HG03280 (cell line): ENCODE measurements around the gene LTBR.

ENCODE experiments used
- ATAC-seq: cut with Tn5 transposase; IDR thresholded peaks from one replicate; pipeline ENCODE4 v1.9.1; 2021; ENCODE audit warnings: mild to moderate bottlenecking, moderate library complexity; ENCODE audit not compliant: unreplicated experiment

The LTBR gene

GRCh38 chr12:6346235-6346832 is 37.6 kb upstream of the LTBR start:
- ATAC-seq = no peak

DNA sequence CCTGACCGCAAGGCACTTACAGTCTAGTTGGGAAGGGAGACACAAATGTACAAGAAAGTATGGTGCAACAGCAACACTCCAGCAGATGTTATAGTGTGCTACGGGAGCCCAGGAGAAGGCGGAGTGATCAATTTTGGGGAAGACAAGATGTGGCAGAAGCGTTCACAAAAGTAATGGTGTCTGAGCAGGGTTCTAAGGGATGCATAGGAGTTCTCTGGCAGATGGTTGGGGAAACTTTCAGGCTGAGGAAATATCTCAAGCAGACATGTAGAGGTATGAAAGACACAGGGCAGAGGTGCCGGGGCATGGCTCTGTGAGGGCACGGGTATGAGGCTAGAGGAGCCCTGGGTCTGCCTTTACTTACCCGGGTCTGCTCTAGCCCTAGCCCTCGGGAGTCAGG is 37.0 kb upstream of the LTBR start:
- no peak for ATAC-seq

- ATAC-seq = no peak
These were observed 36.3 kb upstream of the LTBR start for GRCh38 chr12:6347367-6348338.

DNA sequence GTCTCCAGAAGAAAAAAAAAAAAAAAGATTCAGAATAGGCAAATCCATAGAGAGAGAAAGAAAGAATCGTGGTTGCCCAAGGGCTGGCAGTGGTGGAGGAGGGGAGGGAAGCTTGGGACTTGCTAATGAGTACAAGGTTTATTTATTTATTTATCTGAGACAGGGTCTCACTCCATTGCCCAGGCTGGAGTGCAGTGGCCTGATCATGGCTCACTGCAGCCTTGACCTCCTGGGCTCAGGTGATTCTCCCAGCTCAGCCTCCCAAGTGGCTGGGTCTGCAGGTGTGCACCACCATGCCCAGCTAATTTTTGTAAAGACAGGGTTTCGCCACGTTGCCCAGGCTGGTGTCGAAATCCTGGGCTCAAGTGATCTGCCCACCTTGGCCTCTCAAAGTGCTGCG is 32.3 kb upstream of the LTBR start:
- ATAC-seq = no peak

DNA sequence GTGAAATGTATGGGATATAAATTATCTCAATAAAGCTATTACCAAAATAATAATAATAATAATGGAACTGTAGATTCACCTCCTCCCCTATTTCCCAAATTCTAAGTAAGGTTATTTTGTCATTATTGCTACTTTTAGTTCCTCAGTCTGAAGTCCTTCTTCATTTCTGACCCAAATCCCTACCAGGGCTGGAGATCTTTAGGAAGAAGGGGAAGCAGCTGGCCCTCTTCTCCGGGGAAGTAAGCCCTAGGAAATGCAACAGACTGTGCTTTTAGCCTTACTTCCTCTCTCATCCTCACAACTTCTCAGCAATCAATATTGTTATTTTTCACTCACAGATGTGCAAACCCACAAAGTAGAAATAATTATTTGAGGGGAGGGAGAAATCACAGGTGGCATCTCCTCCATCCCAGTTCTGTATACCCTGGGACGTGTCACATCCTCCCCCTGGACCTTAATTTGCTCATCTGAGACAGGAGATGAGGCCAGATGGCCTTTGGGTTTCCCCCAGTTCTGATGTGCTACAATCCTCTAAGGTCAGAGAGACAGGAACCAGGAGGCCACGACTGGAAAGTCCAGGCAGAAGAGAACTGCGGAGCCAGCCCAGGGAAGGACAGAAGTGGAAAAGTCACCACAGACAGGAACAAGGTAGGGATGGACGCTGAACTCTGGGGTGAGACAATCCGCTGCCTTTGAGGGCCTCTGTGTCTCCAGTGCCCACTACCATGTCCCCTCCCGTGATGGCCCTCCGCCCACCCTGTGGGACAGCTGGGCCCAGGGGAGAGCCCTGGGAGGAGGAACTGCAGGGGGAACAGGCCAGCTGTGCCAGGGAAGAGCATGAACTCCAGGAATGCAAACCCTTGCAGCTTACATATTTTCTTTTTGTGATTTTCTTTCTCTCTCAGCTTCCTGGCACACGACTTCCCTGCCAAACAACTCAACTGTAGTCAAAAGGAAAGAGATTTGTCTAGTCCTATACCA is 31.5 kb upstream of the LTBR start:
- no peak for ATAC-seq

GRCh38 chr12:6354495-6355393 is 29.2 kb upstream of the LTBR start:
- no peak for ATAC-seq

DNA sequence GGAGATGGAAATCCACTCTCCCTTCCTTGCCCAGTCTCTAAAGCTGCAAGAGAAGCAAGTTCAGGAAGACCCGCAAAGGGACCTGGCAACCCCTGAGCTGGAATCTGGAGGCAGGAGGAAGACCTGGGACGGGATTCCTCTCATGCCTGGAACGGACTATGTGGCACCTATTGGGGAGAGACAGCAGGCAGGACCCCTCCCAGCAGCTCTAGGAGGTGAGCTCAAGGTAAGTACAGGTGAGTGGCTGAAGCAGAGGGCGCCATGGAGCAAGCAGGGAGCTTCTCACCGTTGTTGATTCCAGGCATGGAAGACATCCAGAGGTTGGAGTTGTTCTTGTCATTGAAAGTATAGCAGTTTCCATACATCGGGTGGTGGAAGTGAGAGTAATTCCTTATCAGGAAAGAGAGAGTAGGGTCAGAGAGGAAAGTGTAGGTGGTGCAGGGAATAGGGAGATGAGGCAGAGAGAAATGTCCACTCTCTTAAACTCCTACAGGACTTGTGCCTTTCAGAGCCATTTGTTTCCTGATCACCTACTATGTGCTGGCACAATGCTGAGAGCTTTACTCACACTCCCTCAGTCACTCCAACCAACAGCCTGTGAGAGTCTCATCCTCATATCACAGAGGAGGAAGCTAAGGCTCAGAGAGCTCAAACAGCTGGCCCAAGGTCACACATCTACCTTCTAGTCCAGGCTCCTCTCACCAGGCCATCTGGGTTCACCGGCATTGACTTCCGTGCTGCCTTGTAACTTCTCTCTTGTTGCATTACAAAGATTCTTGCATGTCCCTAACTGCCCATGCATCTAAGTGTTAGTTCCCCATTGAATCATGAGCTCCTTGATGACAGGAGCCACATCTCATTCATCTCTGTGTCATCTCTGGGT is 28.2 kb upstream of the LTBR start:
- ATAC-seq = no peak

GRCh38 chr12:6356374-6356820 is 27.6 kb upstream of the LTBR start:
- no peak for ATAC-seq

- ATAC-seq = no peak
These were observed 25.1 kb upstream of the LTBR start for GRCh38 chr12:6358881-6359280.

- no peak for ATAC-seq
These were observed 23.8 kb upstream of the LTBR start for GRCh38 chr12:6360080-6360571.

GRCh38 chr12:6360578-6361490 is 23.1 kb upstream of the LTBR start:
- no peak for ATAC-seq

DNA sequence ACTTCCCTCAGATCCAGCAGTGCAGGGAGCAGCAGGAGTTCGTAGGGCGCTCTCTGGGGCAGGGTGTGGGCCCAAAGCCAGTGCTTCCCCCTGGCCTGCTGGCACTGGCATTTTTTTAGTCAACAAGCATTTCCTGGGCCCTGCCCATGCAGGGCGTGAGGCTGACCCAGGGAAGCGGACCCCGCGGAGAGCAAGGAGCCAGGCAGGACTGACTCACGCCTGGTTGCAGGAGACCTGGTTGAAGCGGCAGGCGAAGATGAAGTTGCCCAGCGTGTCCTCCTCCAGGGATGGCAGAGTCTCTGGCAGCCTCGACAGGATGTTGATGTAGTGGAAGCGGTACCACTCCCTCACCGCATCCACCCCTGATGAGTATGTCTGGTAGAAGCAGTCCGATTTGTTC is 22.1 kb upstream of the LTBR start:
- ATAC-seq = no peak

- ATAC-seq = no peak
These were observed 21.6 kb upstream of the LTBR start for GRCh38 chr12:6362403-6362802.

DNA sequence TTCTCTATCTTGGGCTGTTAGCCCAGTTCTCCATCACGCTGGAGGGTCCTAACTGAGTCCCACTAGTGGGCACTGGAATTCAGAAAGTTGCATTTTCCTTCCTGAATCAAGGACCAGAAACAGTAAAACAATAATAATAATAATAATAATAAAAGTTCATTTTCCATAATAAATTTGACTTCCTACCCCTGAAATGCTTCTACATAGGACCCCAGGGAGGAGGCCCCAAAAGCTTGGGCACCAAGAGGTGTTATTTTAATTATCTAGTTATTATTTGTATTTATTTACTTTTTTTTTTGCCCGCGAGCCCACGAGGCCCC is 21.0 kb upstream of the LTBR start:
- no peak for ATAC-seq

- no peak for ATAC-seq
These were observed 20.5 kb upstream of the LTBR start for GRCh38 chr12:6363330-6364043.

- no peak for ATAC-seq
These were observed 20.0 kb upstream of the LTBR start for GRCh38 chr12:6364044-6364374.
